Keratinocyte (primary cell): Measurements from ENCODE around the gene YY1AP1. TPM values are rescaled to one million over a fixed set of nuclear protein-coding genes. Genes with fewer than 3 reads are reported as not detected.
"Not testable (repeated sequence)": the region's sequence is repeated elsewhere in the genome, so short reads cannot be mapped to it uniquely, and the experiment has no call there.

ENCODE experiments used
- DNase-seq: peaks from one replicate; pipeline ENCODE4 v3.0.0-alpha.2; 2011; ENCODE audit warnings: low read depth, missing footprints, low spot score
- FAIRE-seq: peaks from 2 replicates; lab custom pipeline; 2011; peaks lifted over from hg19 to GRCh38; lab: Jason Lieb, UNC
- H2AFZ ChIP-seq: 2 replicates; pipeline ENCODE4 v1.6.0; 2012; ENCODE audit warnings: low read length, control low read depth, inconsistent platforms; ENCODE audit not compliant: control insufficient read depth
- H3K27ac ChIP-seq: 2 replicates; pipeline ENCODE4 v1.5.1; 2011; ENCODE audit warnings: low read length; ENCODE audit not compliant: control insufficient read depth, insufficient read depth
- H3K27me3 ChIP-seq: 3 replicates; pipeline ENCODE4 v1.6.0; 2011; ENCODE audit warnings: low read length; ENCODE audit not compliant: control insufficient read depth, insufficient read depth; ENCODE audit errors: extremely low read depth
- H3K36me3 ChIP-seq, 2 experiments: 2 replicates in 1 of 2; 3 replicates in 1 of 2; pipeline ENCODE4 v1.5.1; 2011; ENCODE audit warnings: low read length in 2 of 2, mild to moderate bottlenecking in 1 of 2; ENCODE audit not compliant: control insufficient read depth in 2 of 2, insufficient read depth in 2 of 2; ENCODE audit errors: extremely low read depth in 1 of 2
- H3K4me1 ChIP-seq: 3 replicates; pipeline ENCODE4 v1.5.1; 2011; ENCODE audit warnings: low read length; ENCODE audit not compliant: control insufficient read depth, insufficient read depth; ENCODE audit errors: extremely low read depth
- H3K4me2 ChIP-seq: 3 replicates; pipeline ENCODE4 v1.6.0; 2011; ENCODE audit warnings: low read depth, low read length; ENCODE audit not compliant: control insufficient read depth, insufficient read depth; ENCODE audit errors: extremely low read depth
- H3K4me3 ChIP-seq, 3 experiments: fragments of 200-600 bp in 1 of 3; sonication (generic) in 1 of 3; 2 replicates in 2 of 3; 3 replicates in 1 of 3; pipeline ENCODE4 v1.5.1; 2011 to 2016; ENCODE audit warnings: low read length in 3 of 3, mild to moderate bottlenecking in 3 of 3, control low read depth in 2 of 3, inconsistent platforms in 1 of 3, low read depth in 1 of 3, mixed read lengths in 1 of 3, mixed run types in 1 of 3, moderate library complexity in 1 of 3; ENCODE audit not compliant: control insufficient read depth in 2 of 3, insufficient read depth in 2 of 3; ENCODE audit errors: extremely low read depth in 1 of 3
- H3K79me2 ChIP-seq: 2 replicates; pipeline ENCODE4 v1.6.0; 2012; ENCODE audit warnings: low read length; ENCODE audit not compliant: control insufficient read depth, insufficient read depth
- H3K9ac ChIP-seq: 3 replicates; pipeline ENCODE4 v1.6.0; 2011; ENCODE audit warnings: low read length; ENCODE audit not compliant: control insufficient read depth, insufficient read depth; ENCODE audit errors: extremely low read depth
- H3K9me1 ChIP-seq: 3 replicates; pipeline ENCODE4 v1.6.0; 2011; ENCODE audit warnings: low read length; ENCODE audit not compliant: control insufficient read depth, insufficient read depth; ENCODE audit errors: extremely low read depth
- H3K9me3 ChIP-seq: 2 replicates; pipeline ENCODE4 v1.5.1; 2012; ENCODE audit warnings: low read depth, low read length; ENCODE audit not compliant: control insufficient read depth
- H4K20me1 ChIP-seq: 3 replicates; pipeline ENCODE4 v1.6.0; 2011; ENCODE audit warnings: low read length; ENCODE audit not compliant: control insufficient read depth, insufficient read depth; ENCODE audit errors: extremely low read depth
- CTCF ChIP-seq, 3 experiments: IDR thresholded peaks in 1 of 3; conservative IDR thresholded peaks in 1 of 3; optimal IDR thresholded peaks in 1 of 3; 2 replicates in 2 of 3; 3 replicates in 1 of 3; pipeline versions ENCODE3 to v1.5.1; 2011; ENCODE audit warnings: low read length in 3 of 3, mild to moderate bottlenecking in 3 of 3, moderate library complexity in 2 of 3, control low read depth in 1 of 3, inconsistent platforms in 1 of 3; ENCODE audit not compliant: insufficient read depth in 2 of 3; ENCODE audit errors: extremely low read depth in 1 of 3
- EZH2 ChIP-seq: IDR thresholded peaks from one replicate; pipeline ENCODE4 v1.6.1; 2012; ENCODE audit warnings: inconsistent platforms, mild to moderate bottlenecking, low read length, moderate library complexity
- dilution Hi-C: fragments of 300-500 bp; cut with MboI; formaldehyde crosslinking; loops from one replicate; pipeline ENCODE4 v1.7.0; 2020; ENCODE audit warnings: low sequenced_read_pairs; ENCODE audit not compliant: extremely low pct_ligation_motif_present
- polyA plus RNA-seq, 5 experiments: library from polyadenylated mRNA; depleted of rRNA in 3 of 5; stranded (reverse) in 3 of 5; stranded (forward) in 1 of 5; unstranded in 1 of 5; fragments of >200 nt; gene quantifications; 1 replicate in 1 of 5; 2 replicates in 3 of 5; 3 replicates in 1 of 5; pipeline versions ENCODE4 v1.2.1 to v1.2.3, GENCODE V29; 2011 to 2012; ENCODE audit warnings: missing spikeins in 2 of 5, low read depth in 1 of 5, low replicate concordance in 1 of 5

YY1AP1 gene
- polyA plus RNA-seq, 1 donor (not counting 4 experiments of a cell fraction or from before 2014, with no cell fraction given) = 45.2 TPM

DNA sequence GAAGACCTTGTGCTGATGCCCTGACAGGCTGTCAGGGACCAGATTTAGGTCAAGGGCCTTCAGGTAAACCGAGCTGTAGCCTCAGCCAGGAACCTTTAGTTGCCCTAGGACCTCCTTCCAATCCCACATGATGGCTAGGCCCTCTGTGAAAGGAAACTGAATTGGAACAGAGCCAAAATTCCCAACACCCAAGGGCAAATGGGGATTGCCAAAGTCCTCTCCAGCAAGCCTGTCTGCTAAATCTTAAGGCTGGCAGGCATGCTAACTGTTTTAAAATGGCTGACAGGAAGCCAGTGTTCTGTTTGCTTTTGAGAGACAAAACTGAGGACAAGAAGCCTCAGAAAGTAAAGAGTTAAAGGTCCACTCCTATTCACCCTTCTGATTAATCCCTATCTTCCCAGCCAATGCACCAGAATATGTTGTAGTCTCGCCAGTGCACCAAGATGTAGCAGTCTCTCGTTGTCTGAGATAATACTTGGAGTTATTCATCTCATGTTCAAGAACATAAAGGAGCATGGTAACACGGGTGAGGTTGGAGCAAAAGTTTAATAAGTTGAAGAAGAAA, 43.5 kb downstream of the YY1AP1 start:
- FAIRE-seq = no peak
- peaks cover 0 to 10% of the 10 kb centered on the region in 2 experiments for H3K36me3 ChIP-seq
- no peak for TF ChIP-seq CTCF (optimal IDR thresholded peaks at IDR 0.05 in 1 of 3, IDR thresholded peaks at IDR 0.05 in 1 of 3, conservative IDR thresholded peaks at IDR 0.05 in 1 of 3; ENCODE audit: extremely low read depth in 1 of 3, insufficient read depth in 2 of 3, low read length in 3 of 3)
- no peak for TF ChIP-seq EZH2
- H3K4me1 ChIP-seq = peaks cover 26% of the 10 kb centered on the region
- no peak overlapping the region for H3K9ac ChIP-seq
- peaks cover 4% of the 10 kb centered on the region for H3K79me2 ChIP-seq
- H3K27ac ChIP-seq = no peak overlapping the region
- no peak overlapping the region for H3K4me3 ChIP-seq
- H3K4me2 ChIP-seq = no peak overlapping the region
- dilution Hi-C loops = no loop called here
- peaks cover 5% of the 10 kb centered on the region for H3K9me3 ChIP-seq
- H3K27me3 ChIP-seq = no peaks in the 10 kb centered on the region
- no peak overlapping the region for H2AFZ ChIP-seq
- no peak for DNase-seq
- H4K20me1 ChIP-seq = no peaks in the 10 kb centered on the region
- no peaks in the 10 kb centered on the region for H3K9me1 ChIP-seq

DNA sequence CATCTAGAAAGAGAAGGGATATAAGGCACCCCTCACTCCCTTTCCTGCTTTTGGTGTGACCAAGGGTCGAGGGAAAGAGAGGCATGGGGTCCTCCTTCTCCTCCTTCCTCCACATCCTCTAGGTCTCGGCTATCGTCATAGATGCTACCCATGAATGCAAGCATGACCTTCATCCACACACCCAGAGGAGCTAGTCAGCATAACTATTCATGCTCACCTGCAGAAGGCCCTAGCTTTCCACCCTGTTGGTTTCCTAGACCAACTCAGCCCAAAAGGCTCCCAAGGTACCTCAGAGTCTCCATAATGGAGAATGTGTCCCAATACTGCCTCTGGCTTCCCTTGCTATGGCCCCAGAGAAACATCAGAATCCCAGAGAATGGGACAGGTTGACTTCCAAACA, 45.3 kb downstream of the YY1AP1 start:
- no peak for DNase-seq
- no peak for TF ChIP-seq CTCF (optimal IDR thresholded peaks at IDR 0.05 in 1 of 3, IDR thresholded peaks at IDR 0.05 in 1 of 3, conservative IDR thresholded peaks at IDR 0.05 in 1 of 3; ENCODE audit: extremely low read depth in 1 of 3, insufficient read depth in 2 of 3, low read length in 3 of 3)
- H3K79me2 ChIP-seq = peaks cover 4% of the 10 kb centered on the region
- no peak overlapping the region for H3K4me2 ChIP-seq
- H3K27me3 ChIP-seq = no peaks in the 10 kb centered on the region
- peaks cover 19% of the 10 kb centered on the region for H3K4me1 ChIP-seq
- no peak overlapping the region for H3K27ac ChIP-seq
- H3K36me3 ChIP-seq = peaks cover 0 to 11% of the 10 kb centered on the region in 2 experiments
- H2AFZ ChIP-seq = no peak overlapping the region
- H3K9me3 ChIP-seq = peaks cover 5% of the 10 kb centered on the region
- no peaks in the 10 kb centered on the region for H4K20me1 ChIP-seq
- no peaks in the 10 kb centered on the region for H3K9me1 ChIP-seq
- dilution Hi-C loops = no loop called here
- no peak overlapping the region for H3K4me3 ChIP-seq
- H3K9ac ChIP-seq = no peak overlapping the region
- FAIRE-seq = no peak

DNA sequence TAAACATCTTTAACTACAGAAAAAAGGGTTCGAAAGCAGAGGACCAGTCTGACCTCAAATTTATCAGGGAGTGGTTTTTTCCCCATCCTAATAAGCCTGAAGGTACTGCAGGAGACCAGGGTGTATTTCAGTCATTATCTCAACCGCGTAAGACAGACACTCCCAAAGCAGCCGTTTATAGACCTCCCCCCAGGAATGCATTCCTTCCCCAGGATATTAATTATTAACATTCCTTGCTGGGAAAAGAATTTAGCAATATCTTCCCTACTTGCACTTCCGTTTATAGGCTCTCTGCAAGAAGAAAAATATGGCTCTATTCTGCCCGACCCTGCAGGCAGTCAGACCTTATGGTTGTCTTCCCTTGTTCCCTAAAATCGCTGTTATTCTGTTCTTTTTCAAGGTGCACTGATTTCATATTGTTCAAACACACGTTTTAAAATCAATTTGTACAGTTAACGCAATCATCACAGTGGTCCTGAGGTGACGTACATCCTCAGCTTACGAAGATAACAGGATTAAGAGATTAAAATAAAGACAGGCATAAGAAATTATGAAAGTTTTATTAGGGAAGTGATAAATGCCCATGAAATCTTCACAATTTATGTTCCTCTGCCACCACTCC, 45.9 kb downstream of the YY1AP1 start:
- H3K4me2 ChIP-seq, DNase-seq, H3K9ac ChIP-seq, H2AFZ ChIP-seq, H3K27me3 ChIP-seq, H3K4me3 ChIP-seq, H3K27ac ChIP-seq, H3K79me2 ChIP-seq, FAIRE-seq, dilution Hi-C loops, H3K9me1 ChIP-seq, H4K20me1 ChIP-seq, H3K9me3 ChIP-seq: not testable (repeated sequence)
- peaks cover 0 to 11% of the 10 kb centered on the region in 2 experiments for H3K36me3 ChIP-seq
- H3K4me1 ChIP-seq = peaks cover 17% of the 10 kb centered on the region
